Ovary (tissue), 10 donors: ENCODE results near the gene SRSF12. TPM values are rescaled to one million over a fixed set of nuclear protein-coding genes. Genes with fewer than 3 reads are reported as not detected.

Experiments
- DNase-seq, 5 donors: peaks; one replicate each; pipeline ENCODE4 v3.0.0-alpha.2; 2019 to 2020
- H3K27ac ChIP-seq, 2 donors: fragments of 200-600 bp; one replicate each; pipeline versions ENCODE4 v1.5.1 to v1.8.0; 2019 to 2022
- H3K27me3 ChIP-seq: fragments of 200-600 bp; one replicate; pipeline ENCODE4 v1.8.0; 2022
- H3K36me3 ChIP-seq: fragments of 200-600 bp; sonication (generic); one replicate; pipeline ENCODE4 v1.5.1; 2019
- H3K4me1 ChIP-seq: one replicate; pipeline ENCODE4 v1.8.1; 2013; ENCODE audit warnings: mild to moderate bottlenecking, moderate library complexity; ENCODE audit not compliant: insufficient read depth
- H3K4me3 ChIP-seq: fragments of 200-600 bp; sonication (generic); one replicate; pipeline ENCODE4 v1.5.1; 2017
- H3K9me3 ChIP-seq, 2 donors: fragments of 200-600 bp in 1 of 2; sonication (generic) in 1 of 2; one replicate each; pipeline versions ENCODE4 v1.5.1 to v1.8.1; 2013 to 2019; ENCODE audit warnings: mild to moderate bottlenecking in 1 of 2, moderate library complexity in 1 of 2
- CTCF ChIP-seq, 3 donors: fragments of 450-650 bp in 2 of 3; fragments of 200-600 bp in 1 of 3; IDR thresholded peaks; one replicate each; pipeline versions ENCODE4 v1.5.1 to v1.8.0; 2016 to 2022; ENCODE audit warnings: antibody characterized with exemption in 3 of 3, mild to moderate bottlenecking in 1 of 3
- EP300 ChIP-seq: sonication (generic); formaldehyde crosslinking; IDR thresholded peaks from one replicate; pipeline ENCODE4 v1.6.1; 2017; ENCODE audit warnings: antibody characterized with exemption
- POLR2A ChIP-seq: fragments of 450-650 bp; IDR thresholded peaks from one replicate; pipeline ENCODE4 v1.6.1; 2017; ENCODE audit warnings: antibody characterized with exemption, mild to moderate bottlenecking, moderate library complexity
- WGBS, 3 donors: extraction: QIAGEN DNeasy Blood & Tissue Kit in 1 of 3; methylation state at CpG; one replicate each; pipeline versions ENCODE4 v1.1.5 to v1.1.7; 2013 to 2017; 5-methylcytosine and 5-hydroxymethylcytosine counted together
- intact Hi-C, 4 donors: fragments of 100-400 bp; cut with DNase I; formaldehyde crosslinking; loops; one replicate each; pipeline versions ENCODE4 v1.11.0 to v1.15.1; 2022 to 2023
- long read RNA-seq, 3 donors: library from polyadenylated mRNA in 2 of 3; unstranded in 2 of 3; transcript quantifications; one replicate each; pipeline ENCODE4 v2.0.0 and lab custom pipeline, GENCODE V29; 2021 to 2026
- polyA plus RNA-seq, 2 donors: library from polyadenylated mRNA; stranded (reverse); fragments of 200-250 nt in 1 of 2; fragments of 350-450 nt in 1 of 2; fragmentation: Illumina TruSeq in 1 of 2; extraction: RNeasy Lipid Tissue Mini Kit (QIAGEN cat#74804) in 1 of 2; gene quantifications; one replicate each; pipeline ENCODE4 v1.2.3, GENCODE V29; 2013 to 2014
- total RNA-seq, 7 donors: library from RNA; depleted of rRNA in 2 of 7; stranded (reverse); fragments of >200 nt in 2 of 7; fragmentation: NEBNext Ultra II Directional in 3 of 7; extraction: Animal tissue kit (Norgen Biotek cat#: 25700) in 3 of 7; gene quantifications; one replicate each; pipeline versions ENCODE4 v1.1.0 to v1.2.4, GENCODE V29; 2016 to 2023
- donor health status: DM: no; HTN: no; CAD: no; lungs with moderate emphysema.
- donor health status: DM: no; HTN: no; CAD: no.
- donor health status: Bipolar disorder and iron deficiency.
- donor health status: DM: yes; HTN: yes; CAD: no.
- donor health status: DM: no; HTN: no; CAD: no.
- donor health status: DM: yes; HTN: yes; CAD: no.

Gene SRSF12
- total RNA-seq (1 to 10 TPM in 6 of 7 donors, under 1 TPM in 1; 0.83 to 9.8 (median 3.2) TPM), polyA plus RNA-seq (1 to 10 TPM; 1.1 to 1.9 TPM)
- long read RNA-seq, donor 1, transcript SRSF12-201 (5 exons, 3,599 nt), result major isoform, 8 of 10 reads
- long read RNA-seq, donor 1, partial matches to known transcripts, result 0 of 10 reads
- long read RNA-seq, donor 1, other reads (novel, unspliced or antisense), result 2 of 10 reads
- long read RNA-seq, donor 2, partial matches to known transcripts, result 0 of 18 reads
- long read RNA-seq, donor 2, other reads (novel, unspliced or antisense), result 16 of 18 reads
- long read RNA-seq, donor 3, transcript SRSF12-201 (5 exons, 3,599 nt), result major isoform, 5 of 6 reads
- long read RNA-seq, donor 3, partial matches to known transcripts, result 0 of 6 reads
- long read RNA-seq, donor 3, other reads (novel, unspliced or antisense), result 1 of 6 reads

GRCh38 chr6:89117211-89118108 lies at the start of gene SRSF12:
TSS of gene SRSF12 (minus strand) at chr6:89118071. CDS start at chr6:89117887, 184 bp downstream.
- 1% methylated on average over 45 to 106 of the region's 106 CpGs for WGBS, 3 donors
- H3K27ac ChIP-seq, result peak within 1 kb of the TSS in 1 of 2 donors; percentile 54
- no peaks in the 10 kb centered on the region for H3K9me3 ChIP-seq
- no peaks in the 10 kb centered on the region for H3K36me3 ChIP-seq
- DNase-seq, result peak; percentile 31 to 67 (median 42)
- no peak for TF ChIP-seq EP300
- H3K4me3 ChIP-seq, result peak within 1 kb of the TSS; percentile 61
- H3K4me1 ChIP-seq, result peaks cover 5% of the 10 kb centered on the region
- no peaks in the 10 kb centered on the region for H3K27me3 ChIP-seq
- intact Hi-C loops, result no loop called here

GRCh38 chr6:89162047-89162371 lies 44.1 kb upstream of the SRSF12 start:
- H3K4me3 ChIP-seq, result no peak overlapping the region

GRCh38 chr6:89161326-89162046 lies 43.6 kb upstream of the SRSF12 start:
- no peaks in the 10 kb centered on the region for H3K36me3 ChIP-seq
- no peak for TF ChIP-seq POLR2A
- 62 to 69% (median 63%) methylated on average over 7 of the region's 7 CpGs for WGBS, 3 donors
- peaks cover 1% of the 10 kb centered on the region for H3K4me1 ChIP-seq
- no peaks in the 10 kb centered on the region for H3K9me3 ChIP-seq
- H3K27me3 ChIP-seq, result no peaks in the 10 kb centered on the region
- peak overlapping the region; percentile 30 to 32 for H3K27ac ChIP-seq
- no peak for DNase-seq
- H3K4me3 ChIP-seq, result no peak overlapping the region
- intact Hi-C loops, result no loop called here

More at GRCh38 chr6:89162047-89162371, 44.1 kb upstream of the SRSF12 start:
- intact Hi-C loops, result no loop called here
- peak in 1 of 5 donors; percentile 39 for DNase-seq
- TF ChIP-seq EP300 (no peak), POLR2A (no peak), CTCF (IDR thresholded peaks at IDR 0.05) (no peak)
- 26 to 38% (median 28%) methylated on average over 4 of the region's 4 CpGs for WGBS, 3 donors
- Histone ChIP-seq H3K4me1 (peaks cover 1% of the 10 kb centered on the region), H3K27ac (peak overlapping the region; percentile 30 to 32), H3K9me3 (no peaks in the 10 kb centered on the region), H3K36me3 (no peaks in the 10 kb centered on the region), H3K27me3 (no peaks in the 10 kb centered on the region)

- Histone ChIP-seq H3K27ac (no peak overlapping the region), H3K4me3 (no peak overlapping the region), H3K9me3 (no peaks in the 10 kb centered on the region), H3K27me3 (no peaks in the 10 kb centered on the region), H3K4me1 (peaks cover 1% of the 10 kb centered on the region), H3K36me3 (no peaks in the 10 kb centered on the region)
- no peak for DNase-seq
- TF ChIP-seq POLR2A (no peak), CTCF (IDR thresholded peaks at IDR 0.05) (no peak), EP300 (no peak)
- 96 to 99% (median 97%) methylated on average over 4 of the region's 4 CpGs for WGBS, 3 donors
- intact Hi-C loops, result no loop called here
These were observed 42.6 kb upstream of the SRSF12 start for GRCh38 chr6:89160331-89161092.
